ENCODE measurements around the gene DLG4. TPM values are rescaled to one million over a fixed set of nuclear protein-coding genes. Genes with fewer than 3 reads are reported as not detected.
A peak's percentile ranks its signal among the peaks of the same experiment; 100 is the strongest.
"Not testable (repeated sequence)": the region's sequence is repeated elsewhere in the genome, so short reads cannot be mapped to it uniquely, and the experiment has no call there.

Gene DLG4
- total RNA-seq, 1 experiment from 2014 or later, result 59.7 TPM

- no peak overlapping the region for H3K27ac Mint-ChIP-seq
- no peak for TF ChIP-seq ZNF671 (CRISPR knock-in tag; IDR thresholded peaks at IDR 0.05)
- no peak for TF ChIP-seq ATF2 (CRISPR knock-in tag; IDR thresholded peaks at IDR 0.05; ENCODE audit: borderline replicate concordance, low read depth)
- no peak for TF ChIP-seq NFATC4 (CRISPR knock-in tag; IDR thresholded peaks at IDR 0.05)
- TF ChIP-seq GTF2I (CRISPR knock-in tag; conservative IDR thresholded peaks at IDR 0.05), result no peak
- no peak for TF ChIP-seq E2F1 (CRISPR knock-in tag; IDR thresholded peaks at IDR 0.05)
- no peak for TF ChIP-seq NR3C1 (CRISPR knock-in tag; conservative IDR thresholded peaks at IDR 0.05; ENCODE audit: low read depth)
- 0 out of 2 replicates have a peak, but pooled peaks have one; percentile 33 for TF ChIP-seq GABPB1 (CRISPR knock-in tag; IDR thresholded peaks at IDR 0.05)
- ChIA-PET CTCF (interaction anchor here (1.5 kb wide), 1 partner anchor 9 kb away, joined by 6 read pairs; no protein-coding TSS in a partner anchor), POLR2A (interaction anchor here (0.7 kb wide), 1 partner anchor 37 kb away, joined by 3 read pairs; no protein-coding TSS in a partner anchor)
- peaks cover 12% of the 10 kb centered on the region for H3K9me3 Mint-ChIP-seq
- peaks cover 9% of the 10 kb centered on the region for H3K36me3 Mint-ChIP-seq
- peaks cover 4% of the 10 kb centered on the region for H3K4me1 Mint-ChIP-seq
- no peak overlapping the region for H3K4me3 Mint-ChIP-seq
- no peak for DNase-seq (ENCODE audit: low spot score)
- ATAC-seq, result no peak
- H3K27me3 Mint-ChIP-seq (ENCODE audit: low read depth), result no peaks in the 10 kb centered on the region; the same call in none of the 2 replicates
Measured at GRCh38 chr17:7167832-7168231, 51.8 kb downstream of the DLG4 start.

DNA sequence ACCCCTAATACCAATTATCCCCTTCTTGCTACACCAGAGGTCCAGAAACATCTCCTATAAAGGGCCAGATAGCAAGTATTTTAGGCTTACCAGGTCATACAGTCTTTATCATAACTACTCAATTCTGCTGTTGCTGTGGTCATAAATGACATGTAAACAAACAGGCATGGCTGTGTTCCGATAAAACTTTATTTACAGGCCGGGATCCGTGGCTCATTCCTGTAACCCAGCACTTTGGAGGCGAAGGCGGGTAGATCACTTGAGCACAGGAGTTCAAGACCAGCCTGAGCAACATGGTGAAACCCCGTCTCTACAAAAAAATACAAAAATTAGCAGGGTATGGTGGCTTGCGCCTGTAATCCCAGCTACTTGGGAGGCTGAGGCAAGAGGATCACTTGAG is 52.8 kb downstream of the DLG4 start:
- Mint-ChIP-seq H3K27me3 (ENCODE audit: low read depth) (no peaks in the 10 kb centered on the region), H3K9me3 (peaks cover 12% of the 10 kb centered on the region), H3K4me1 (peaks cover 4% of the 10 kb centered on the region), H3K36me3 (peaks cover 9% of the 10 kb centered on the region), H3K27ac (no peak overlapping the region), H3K4me3 (no peak overlapping the region)
- TF ChIP-seq ETV6 (CRISPR knock-in tag; IDR thresholded peaks at IDR 0.05), result no peak
- TF ChIP-seq FOXJ3 (CRISPR knock-in tag; IDR thresholded peaks at IDR 0.05; ENCODE audit: borderline replicate concordance), result no peak
- TF ChIP-seq NFE2L1 (CRISPR knock-in tag; IDR thresholded peaks at IDR 0.05), result no peak
- no peak for TF ChIP-seq E2F5 (CRISPR knock-in tag; IDR thresholded peaks at IDR 0.05)
- no peak for TF ChIP-seq ZNF671 (CRISPR knock-in tag; IDR thresholded peaks at IDR 0.05)
- no peak for TF ChIP-seq GTF2I (CRISPR knock-in tag; conservative IDR thresholded peaks at IDR 0.05)
- TF ChIP-seq CBFB (CRISPR knock-in tag; IDR thresholded peaks at IDR 0.05; ENCODE audit: low read depth), result no peak
- TF ChIP-seq, protein P1, sequence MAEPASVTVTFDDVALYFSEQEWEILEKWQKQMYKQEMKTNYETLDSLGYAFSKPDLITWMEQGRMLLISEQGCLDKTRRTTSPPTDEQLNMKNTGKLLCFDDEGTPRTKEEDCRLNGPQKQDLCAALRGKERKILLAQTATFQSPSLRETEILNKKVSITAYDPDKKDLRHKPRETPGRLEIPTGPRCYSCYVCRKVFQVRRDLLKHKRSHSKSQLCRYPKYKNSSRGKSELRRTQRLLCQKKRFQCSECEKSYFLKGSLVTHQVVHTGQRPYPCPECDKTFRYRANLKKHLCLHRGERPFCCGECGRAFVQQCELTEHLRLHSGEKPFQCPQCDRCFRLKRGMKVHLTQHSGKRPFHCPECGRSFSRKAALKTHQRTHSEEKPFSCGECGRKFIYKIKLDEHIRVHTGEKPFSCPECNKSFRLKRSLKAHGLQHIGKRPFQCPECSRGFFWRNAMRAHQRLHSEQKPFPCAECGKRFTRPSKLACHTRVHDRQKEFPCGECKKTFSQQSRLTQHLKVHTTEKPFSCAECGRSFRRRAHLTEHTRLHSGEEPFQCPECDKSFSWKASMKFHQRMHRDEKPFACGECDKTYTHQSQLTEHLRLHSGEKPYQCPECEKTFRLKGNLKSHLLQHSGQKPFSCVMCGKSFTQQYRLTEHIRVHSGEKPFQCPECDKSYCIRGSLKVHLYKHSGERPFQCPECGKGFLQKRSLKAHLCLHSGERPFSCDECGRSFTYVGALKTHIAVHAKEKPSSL (CRISPR knock-in tag; conservative IDR thresholded peaks at IDR 0.05), result no peak
- no peak for DNase-seq (ENCODE audit: low spot score)
- CTCF ChIA-PET, result interaction anchor here (1.5 kb wide), 1 partner anchor 10 kb away, joined by 6 read pairs; no protein-coding TSS in a partner anchor
- POLR2A ChIA-PET, result no interaction called here
- ATAC-seq, result no peak

GRCh38 chr17:7159571-7159970 is 60.1 kb downstream of the DLG4 start:
- H3K36me3 Mint-ChIP-seq; DNase-seq (ENCODE audit: low spot score); CTCF ChIA-PET; ATAC-seq; H3K9me3 Mint-ChIP-seq; H3K4me1 Mint-ChIP-seq; H3K4me3 Mint-ChIP-seq; POLR2A ChIA-PET; H3K27ac Mint-ChIP-seq: not testable (repeated sequence)
- peaks cover 27% of the 10 kb centered on the region for H3K27me3 Mint-ChIP-seq (ENCODE audit: low read depth)

GRCh38 chr17:7158424-7158823 is 61.2 kb downstream of the DLG4 start:
- CTCF ChIA-PET; DNase-seq (ENCODE audit: low spot score); POLR2A ChIA-PET; H3K4me1 Mint-ChIP-seq; H3K27ac Mint-ChIP-seq; ATAC-seq; H3K36me3 Mint-ChIP-seq; H3K9me3 Mint-ChIP-seq; H3K4me3 Mint-ChIP-seq: not testable (repeated sequence)
- H3K27me3 Mint-ChIP-seq (ENCODE audit: low read depth), result peaks cover 31% of the 10 kb centered on the region
